GM12878 (cell line): ENCODE data around the gene POLN. TPM values are rescaled to one million over a fixed set of nuclear protein-coding genes. Genes with fewer than 3 reads are reported as not detected.
A peak's percentile ranks its signal among the peaks of the same experiment; 100 is the strongest.

Experiments
- BHLHE40 ChIP-seq, 2 experiments: fragments of 450-650 bp in 1 of 2; IDR thresholded peaks; 2 replicates each; pipeline ENCODE4 v1.6.1; 2011 to 2017; ENCODE audit warnings: low read depth in 2 of 2, borderline replicate concordance in 1 of 2, improper control_type of control experiment in 1 of 2, low read length in 1 of 2, mild to moderate bottlenecking in 1 of 2
- CEBPZ ChIP-seq: fragments of 150-350 bp; IDR thresholded peaks from 2 replicates; pipeline ENCODE4 v1.6.1; 2016; ENCODE audit warnings: low read depth, low read length
- CHD1 ChIP-seq: IDR thresholded peaks from 2 replicates; pipeline ENCODE4 v1.6.1; 2012; ENCODE audit warnings: low read depth, low read length, improper control_type of control experiment
- CUX1 ChIP-seq: IDR thresholded peaks from 2 replicates; pipeline ENCODE4 v1.6.1; 2012; ENCODE audit warnings: improper control_type of control experiment, low read depth, low read length; ENCODE audit not compliant: insufficient replicate concordance
- GATAD2B ChIP-seq: fragments of 450-650 bp; conservative IDR thresholded peaks from 2 replicates; pipeline ENCODE4 v1.6.1; 2017; ENCODE audit warnings: low read depth, mild to moderate bottlenecking, moderate library complexity
- HDAC2 ChIP-seq: fragments of 200-600 bp; sonication (generic); IDR thresholded peaks from 2 replicates; pipeline ENCODE4 v1.6.1; 2017
- HDGF ChIP-seq: fragments of 450-650 bp; IDR thresholded peaks from 2 replicates; pipeline ENCODE4 v1.6.1; 2016; ENCODE audit warnings: antibody characterized with exemption
- IKZF1 ChIP-seq: fragments of 450-650 bp; conservative IDR thresholded peaks from 2 replicates; pipeline ENCODE4 v1.6.1; 2017; ENCODE audit warnings: antibody characterized with exemption, mild to moderate bottlenecking
- MEF2B ChIP-seq: fragments of 450-650 bp; IDR thresholded peaks from 2 replicates; pipeline ENCODE4 v1.6.1; 2018; ENCODE audit warnings: mild to moderate bottlenecking, moderate library complexity; ENCODE audit not compliant: partially characterized antibody, poor library complexity, severe bottlenecking
- NR2C1 ChIP-seq: fragments of 450-650 bp; IDR thresholded peaks from 2 replicates; pipeline ENCODE4 v1.6.1; 2017; ENCODE audit warnings: antibody characterized with exemption, mild to moderate bottlenecking, moderate library complexity
- NR2F1 ChIP-seq: fragments of 450-650 bp; conservative IDR thresholded peaks from 2 replicates; pipeline ENCODE4 v1.6.1; 2017; ENCODE audit warnings: mild to moderate bottlenecking
- POLR2A ChIP-seq: IDR thresholded peaks from 2 replicates; pipeline ENCODE4 v1.6.1; 2011; ENCODE audit warnings: low read depth, mild to moderate bottlenecking, low read length
- SKIL ChIP-seq: fragments of 450-650 bp; IDR thresholded peaks from 2 replicates; pipeline ENCODE4 v1.6.1; 2017; ENCODE audit warnings: mild to moderate bottlenecking, low read depth, inconsistent platforms; ENCODE audit not compliant: poor library complexity, severe bottlenecking
- TBL1XR1 ChIP-seq: IDR thresholded peaks from 2 replicates; pipeline ENCODE4 v1.6.1; 2012; ENCODE audit warnings: low read depth, low read length, improper control_type of control experiment
- ZBTB33 ChIP-seq: fragments of 450-650 bp; IDR thresholded peaks from 2 replicates; pipeline ENCODE4 v1.6.1; 2017; ENCODE audit warnings: mild to moderate bottlenecking
- ZNF24 ChIP-seq: fragments of 450-650 bp; IDR thresholded peaks from 2 replicates; pipeline ENCODE4 v1.6.1; 2017; ENCODE audit warnings: antibody characterized with exemption, mild to moderate bottlenecking
- ZSCAN29 ChIP-seq: fragments of 450-650 bp; IDR thresholded peaks from 2 replicates; pipeline ENCODE4 v1.6.1; 2017; ENCODE audit warnings: mild to moderate bottlenecking, moderate library complexity
- polyA plus RNA-seq, 11 experiments: library from polyadenylated mRNA; depleted of rRNA in 4 of 11; unstranded in 6 of 11; stranded (reverse) in 5 of 11; fragments of >200 nt; fragmentation: Nextera tagmentation in 4 of 11; fragmentation: Illumina TruSeq in 1 of 11; extraction: Ambion mirVana in 4 of 11; extraction: Trizol in 1 of 11; gene quantifications; 1 replicate in 1 of 11; 2 replicates in 10 of 11; pipeline versions ENCODE4 v1.2.1 to v1.2.3, GENCODE V29; 2011 to 2016; ENCODE audit warnings: inconsistent platforms in 2 of 11, missing spikeins in 2 of 11, low read depth in 1 of 11
- total RNA-seq, 4 experiments: library from RNA; depleted of rRNA in 3 of 4; stranded (reverse); fragments of >200 nt in 3 of 4; fragmentation: Illumina TruSeq in 1 of 4; extraction: Trizol in 1 of 4; gene quantifications; 2 replicates each; pipeline versions ENCODE4 v1.2.1 to v1.2.3, GENCODE V29; 2013 to 2021

The POLN gene
- total and polyA plus RNA-seq, 10 of the 15 experiments (the other 5 are each of a cell fraction or from before 2014, with no cell fraction given), result 0.09 to 2.0 (median 0.95) TPM; not detected in 1

GRCh38 chr4:2241410-2242353 is at the start of gene POLN, which contains the start of gene HAUS3 (continued):
- TF ChIP-seq SKIL (no peak), BHLHE40 (IDR thresholded peaks at IDR 0.05; ENCODE audit: borderline replicate concordance in 1 of 2, low read depth in 2 of 2, low read length in 1 of 2) (peak in 1 of 2 experiments; percentile 38; a peak in 2 of 4 replicates), CUX1 (no peak), CHD1 (no peak), HDAC2 (no peak), CEBPZ (no peak), NR2F1 (no peak; the same call in none of the 2 replicates), TBL1XR1 (no peak), HDGF (no peak), GATAD2B (peak; percentile 86), MEF2B (no peak), IKZF1 (peak; percentile 87; the same call in 1 of the 2 replicates), ZNF24 (no peak), NR2C1 (no peak), POLR2A (peak; percentile 92), ZSCAN29 (no peak), ZBTB33 (no peak)
